ENCODE measurements around the gene RCAN1.

RCAN1 gene

GRCh38 chr21:34560609-34561008, 54.3 kb downstream of the RCAN1 start:
- no peak for TF ChIP-seq ZNF416 (tag by site-specific recombination; IDR thresholded peaks at IDR 0.05)
- TF ChIP-seq ZBTB26 (tag by site-specific recombination; optimal IDR thresholded peaks at IDR 0.05): no peak
- no peak for TF ChIP-seq ZNF48 (tag by site-specific recombination; IDR thresholded peaks at IDR 0.05)
- TF ChIP-seq ZNF223 (tag by site-specific recombination; IDR thresholded peaks at IDR 0.05): no peak
- no peak for TF ChIP-seq ZBTB8A (tag by site-specific recombination; IDR thresholded peaks at IDR 0.05)
- no peak for TF ChIP-seq ZNF692 (tag by site-specific recombination; IDR thresholded peaks at IDR 0.05)
- TF ChIP-seq ZIC2 (tag by site-specific recombination; IDR thresholded peaks at IDR 0.05): no peak
- no peak for TF ChIP-seq ZNF214 (tag by site-specific recombination; IDR thresholded peaks at IDR 0.05; ENCODE audit: borderline replicate concordance)
- TF ChIP-seq PRDM6 (tag by site-specific recombination; IDR thresholded peaks at IDR 0.05): no peak
- TF ChIP-seq ZNF426 (tag by site-specific recombination; IDR thresholded peaks at IDR 0.05): no peak
- TF ChIP-seq KLF16 (tag by site-specific recombination; IDR thresholded peaks at IDR 0.05): no peak
- TF ChIP-seq ZNF366 (tag by site-specific recombination; conservative IDR thresholded peaks at IDR 0.05): no peak
- TF ChIP-seq ZNF521 (tag by site-specific recombination; IDR thresholded peaks at IDR 0.05): no peak
- no peak for TF ChIP-seq WT1 (tag by site-specific recombination; IDR thresholded peaks at IDR 0.05)
- TF ChIP-seq SETDB1 (IDR thresholded peaks at IDR 0.05; ENCODE audit: insufficient read length, low read length): no peak
- no peak for TF ChIP-seq ZSCAN5A (tag by site-specific recombination; IDR thresholded peaks at IDR 0.05)
- TF ChIP-seq SALL2 (tag by site-specific recombination; IDR thresholded peaks at IDR 0.05; ENCODE audit: borderline replicate concordance): no peak
- no peak for TF ChIP-seq PRDM2 (tag by site-specific recombination; IDR thresholded peaks at IDR 0.05; ENCODE audit: borderline replicate concordance)
- no peak for TF ChIP-seq ZNF629 (tag by site-specific recombination; IDR thresholded peaks at IDR 0.05)
- H3K27ac ChIP-seq (ENCODE audit: extremely low read depth, low read depth, low read length): no peak overlapping the region
- no peaks in the 10 kb centered on the region for H3K36me3 ChIP-seq (ENCODE audit: control insufficient read depth in 2 of 2, insufficient read depth in 1 of 2, low read length in 2 of 2)
- no peak overlapping the region for H3K4me3 ChIP-seq (ENCODE audit: low read depth, low read length)
- CTCF ChIA-PET: interaction anchor here (0.7 to 1.4 kb wide), 2 partner anchors 10 to 17 kb away, joined by 3 to 10 read pairs; no protein-coding TSS in a partner anchor
- H3K4me1 ChIP-seq (ENCODE audit: control insufficient read depth, insufficient read depth, low read length): no peaks in the 10 kb centered on the region
- no peaks in the 10 kb centered on the region for H3K9me3 ChIP-seq (ENCODE audit: control insufficient read depth, insufficient read depth, low read depth, low read length)
- POLR2A ChIA-PET: no interaction called here
